ENCODE results near the gene FAM184B. TPM values are rescaled to one million over a fixed set of nuclear protein-coding genes. Genes with fewer than 3 reads are reported as not detected.

Gene FAM184B
- total RNA-seq, 1 donor from 2014 or later, result 0.08 TPM

DNA sequence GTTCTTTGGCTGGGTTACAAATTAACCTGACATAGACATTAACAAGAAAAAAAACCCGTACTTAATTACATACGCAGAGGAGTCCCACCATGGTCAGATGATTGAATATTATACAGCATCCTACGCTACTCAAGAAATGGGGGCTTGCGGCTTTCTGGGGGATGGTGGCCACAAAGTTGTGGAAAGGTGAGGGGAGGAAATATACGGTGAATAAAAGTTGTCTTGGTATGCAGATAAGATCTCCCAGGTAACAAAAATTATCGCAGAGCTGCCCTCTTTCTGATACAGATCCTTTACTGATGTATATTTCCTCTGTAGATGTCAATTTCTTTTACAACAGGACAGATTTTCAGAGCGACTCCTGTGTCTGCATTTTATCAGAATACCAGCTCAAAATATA, 28.2 kb upstream of the FAM184B start:
- H3K9me3 Mint-ChIP-seq (ENCODE audit: unreplicated experiment), result no peaks in the 10 kb centered on the region
- TF ChIP-seq, protein P1, sequence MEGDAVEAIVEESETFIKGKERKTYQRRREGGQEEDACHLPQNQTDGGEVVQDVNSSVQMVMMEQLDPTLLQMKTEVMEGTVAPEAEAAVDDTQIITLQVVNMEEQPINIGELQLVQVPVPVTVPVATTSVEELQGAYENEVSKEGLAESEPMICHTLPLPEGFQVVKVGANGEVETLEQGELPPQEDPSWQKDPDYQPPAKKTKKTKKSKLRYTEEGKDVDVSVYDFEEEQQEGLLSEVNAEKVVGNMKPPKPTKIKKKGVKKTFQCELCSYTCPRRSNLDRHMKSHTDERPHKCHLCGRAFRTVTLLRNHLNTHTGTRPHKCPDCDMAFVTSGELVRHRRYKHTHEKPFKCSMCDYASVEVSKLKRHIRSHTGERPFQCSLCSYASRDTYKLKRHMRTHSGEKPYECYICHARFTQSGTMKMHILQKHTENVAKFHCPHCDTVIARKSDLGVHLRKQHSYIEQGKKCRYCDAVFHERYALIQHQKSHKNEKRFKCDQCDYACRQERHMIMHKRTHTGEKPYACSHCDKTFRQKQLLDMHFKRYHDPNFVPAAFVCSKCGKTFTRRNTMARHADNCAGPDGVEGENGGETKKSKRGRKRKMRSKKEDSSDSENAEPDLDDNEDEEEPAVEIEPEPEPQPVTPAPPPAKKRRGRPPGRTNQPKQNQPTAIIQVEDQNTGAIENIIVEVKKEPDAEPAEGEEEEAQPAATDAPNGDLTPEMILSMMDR (IDR thresholded peaks at IDR 0.05; ENCODE audit: unreplicated experiment), result no peak
- H3K4me3 Mint-ChIP-seq (ENCODE audit: unreplicated experiment), result peak overlapping the region; percentile 99
- no peak for DNase-seq (ENCODE audit: low spot score)
- peaks cover 7% of the 10 kb centered on the region for H3K27me3 Mint-ChIP-seq (ENCODE audit: unreplicated experiment)
- H3K4me1 Mint-ChIP-seq (ENCODE audit: unreplicated experiment), result peaks cover 32% of the 10 kb centered on the region
- H3K36me3 Mint-ChIP-seq (ENCODE audit: low read depth, unreplicated experiment), result peaks cover 6% of the 10 kb centered on the region
- H3K27ac Mint-ChIP-seq (ENCODE audit: unreplicated experiment), result peak overlapping the region; percentile 98

GRCh38 chr4:17807446-17807845, 26.0 kb upstream of the FAM184B start:
- Mint-ChIP-seq H3K27me3 (ENCODE audit: unreplicated experiment) (peaks cover 7% of the 10 kb centered on the region), H3K4me3 (ENCODE audit: unreplicated experiment) (no peak overlapping the region), H3K27ac (ENCODE audit: unreplicated experiment) (no peak overlapping the region), H3K9me3 (ENCODE audit: unreplicated experiment) (no peaks in the 10 kb centered on the region), H3K36me3 (ENCODE audit: low read depth, unreplicated experiment) (peaks cover 21% of the 10 kb centered on the region), H3K4me1 (ENCODE audit: unreplicated experiment) (peaks cover 32% of the 10 kb centered on the region)
- TF ChIP-seq, protein P1 (IDR thresholded peaks at IDR 0.05; ENCODE audit: unreplicated experiment), result no peak
- DNase-seq (ENCODE audit: low spot score), result no peak

GRCh38 chr4:17805580-17806155, 24.2 kb upstream of the FAM184B start:
- peaks cover 23% of the 10 kb centered on the region for H3K4me1 Mint-ChIP-seq (ENCODE audit: unreplicated experiment)
- no peak for DNase-seq (ENCODE audit: low spot score)
- H3K27me3 Mint-ChIP-seq (ENCODE audit: unreplicated experiment), result peaks cover 6% of the 10 kb centered on the region
- no peaks in the 10 kb centered on the region for H3K9me3 Mint-ChIP-seq (ENCODE audit: unreplicated experiment)
- H3K36me3 Mint-ChIP-seq (ENCODE audit: low read depth, unreplicated experiment), result peaks cover 21% of the 10 kb centered on the region
- TF ChIP-seq, protein P1 (IDR thresholded peaks at IDR 0.05; ENCODE audit: unreplicated experiment), result no peak
- H3K4me3 Mint-ChIP-seq (ENCODE audit: unreplicated experiment), result no peak overlapping the region
- no peak overlapping the region for H3K27ac Mint-ChIP-seq (ENCODE audit: unreplicated experiment)

- no peak overlapping the region for H3K4me3 Mint-ChIP-seq (ENCODE audit: unreplicated experiment)
- H3K27me3 Mint-ChIP-seq (ENCODE audit: unreplicated experiment), result no peaks in the 10 kb centered on the region
- peaks cover 4% of the 10 kb centered on the region for H3K36me3 Mint-ChIP-seq (ENCODE audit: low read depth, unreplicated experiment)
- H3K9me3 Mint-ChIP-seq (ENCODE audit: unreplicated experiment), result no peaks in the 10 kb centered on the region
- H3K27ac Mint-ChIP-seq (ENCODE audit: unreplicated experiment), result no peak overlapping the region
- TF ChIP-seq, protein P1 (IDR thresholded peaks at IDR 0.05; ENCODE audit: unreplicated experiment), result no peak
- DNase-seq (ENCODE audit: low spot score), result no peak
- no peaks in the 10 kb centered on the region for H3K4me1 Mint-ChIP-seq (ENCODE audit: unreplicated experiment)
These were observed 16.4 kb upstream of the FAM184B start for GRCh38 chr4:17797808-17798207.

- no peak for DNase-seq (ENCODE audit: low spot score)
- Mint-ChIP-seq H3K27me3 (ENCODE audit: unreplicated experiment) (no peaks in the 10 kb centered on the region), H3K4me3 (ENCODE audit: unreplicated experiment) (no peak overlapping the region), H3K36me3 (ENCODE audit: low read depth, unreplicated experiment) (no peaks in the 10 kb centered on the region), H3K4me1 (ENCODE audit: unreplicated experiment) (no peaks in the 10 kb centered on the region), H3K9me3 (ENCODE audit: unreplicated experiment) (no peaks in the 10 kb centered on the region), H3K27ac (ENCODE audit: unreplicated experiment) (no peak overlapping the region)
- TF ChIP-seq, protein P1 (IDR thresholded peaks at IDR 0.05; ENCODE audit: unreplicated experiment), result no peak
These were observed 13.3 kb upstream of the FAM184B start for GRCh38 chr4:17794730-17795129.
